SU-DHL-6 (cell line): Measurements from ENCODE around the gene ZSWIM5.

Experiments used
- H2AFZ ChIP-seq: fragments of 200-600 bp; sonication (generic); 2 replicates; pipeline ENCODE4 v1.6.1; 2014; ENCODE audit warnings: low read depth, mild to moderate bottlenecking, moderate library complexity, mixed read lengths, antibody characterized with exemption, low read length; ENCODE audit not compliant: severe bottlenecking
- H3F3A ChIP-seq: fragments of 200-600 bp; shearing (Covaris generic); 2 replicates; pipeline ENCODE4 v1.6.0; 2016; ENCODE audit warnings: antibody characterized with exemption, mild to moderate bottlenecking; ENCODE audit not compliant: insufficient read depth
- H3K27ac ChIP-seq: fragments of 200-600 bp; sonication (generic); 2 replicates; pipeline ENCODE4 v1.5.1; 2016; ENCODE audit warnings: low read depth, mild to moderate bottlenecking, low read length, moderate library complexity, mixed read lengths
- H3K27me3 ChIP-seq: fragments of 200-600 bp; sonication (generic), shearing (Covaris generic); 2 replicates; pipeline ENCODE4 v1.6.0; 2014; ENCODE audit warnings: mild to moderate bottlenecking, low read length
- H3K36me3 ChIP-seq: fragments of 200-600 bp; sonication (generic); 2 replicates; pipeline ENCODE4 v1.6.1; 2014; ENCODE audit warnings: mild to moderate bottlenecking, low read length, mixed read lengths
- H3K4me2 ChIP-seq: fragments of 300-600, 200-600 bp; shearing (Covaris generic), sonication (generic); 2 replicates; pipeline ENCODE4 v1.6.0; 2014; ENCODE audit warnings: low read length, low read depth, mild to moderate bottlenecking; ENCODE audit not compliant: poor library complexity, severe bottlenecking
- H3K4me3 ChIP-seq: fragments of 200-600 bp; sonication (generic); 2 replicates; pipeline ENCODE4 v1.5.1; 2014; ENCODE audit warnings: antibody characterized with exemption, low read length, mild to moderate bottlenecking, mixed read lengths; ENCODE audit not compliant: insufficient read depth, poor library complexity, severe bottlenecking
- H3K79me2 ChIP-seq: fragments of 200-600 bp; sonication (generic); 2 replicates; pipeline ENCODE4 v1.6.1; 2014; ENCODE audit warnings: mild to moderate bottlenecking, low read length, moderate library complexity; ENCODE audit not compliant: insufficient read depth
- H3K9ac ChIP-seq: fragments of 200-600 bp; sonication (generic); 2 replicates; pipeline ENCODE4 v1.7.0; 2014; ENCODE audit warnings: mild to moderate bottlenecking, low read length
- H3K9me2 ChIP-seq: fragments of 200-600 bp; sonication (generic); replicated peaks from 2 replicates; pipeline ENCODE4 v1.6.1; 2014; ENCODE audit warnings: low read length; ENCODE audit not compliant: insufficient read depth
- H3K9me3 ChIP-seq: fragments of 200-600 bp; sonication (generic); 2 replicates; pipeline ENCODE4 v1.6.1; 2014; ENCODE audit warnings: low read length, mixed read lengths; ENCODE audit not compliant: insufficient read depth
- H4K20me1 ChIP-seq: fragments of 200-600 bp; sonication (generic); 2 replicates; pipeline ENCODE4 v1.6.1; 2014; ENCODE audit warnings: low read depth, mild to moderate bottlenecking, antibody characterized with exemption, low read length, moderate library complexity, mixed read lengths
- EZH2phosphoT487 ChIP-seq: fragments of 200-600 bp; sonication (generic), shearing (Covaris generic); conservative IDR thresholded peaks from 2 replicates; pipeline ENCODE4 v1.6.1; 2018; ENCODE audit warnings: mild to moderate bottlenecking, antibody characterized with exemption, low read length, moderate library complexity, mixed read lengths
- TF ChIP-seq, protein P1 (sequence below): fragments of 200-600 bp; sonication (generic); IDR thresholded peaks from one replicate; pipeline ENCODE4 v1.5.1; 2017; ENCODE audit warnings: antibody characterized with exemption, mild to moderate bottlenecking, low read length, moderate library complexity; ENCODE audit not compliant: insufficient read depth, poor library complexity, severe bottlenecking

ZSWIM5 gene

DNA sequence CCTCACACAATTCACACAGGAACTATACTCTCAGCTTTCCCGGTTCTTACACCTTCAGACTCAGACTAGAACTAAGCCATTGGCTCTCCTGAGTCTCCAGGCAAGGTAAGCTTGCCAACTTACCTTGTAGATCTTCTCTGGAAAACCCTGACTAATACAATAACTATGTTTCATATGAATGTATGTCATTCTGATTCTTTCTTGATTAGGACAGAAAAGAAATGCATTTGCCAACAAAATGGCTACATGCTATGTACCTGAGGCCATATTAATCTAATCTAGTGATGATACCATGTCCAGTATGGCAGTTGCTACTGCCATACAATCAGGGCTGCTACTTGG, 9.8 kb upstream of the ZSWIM5 start:
- H3K9me2 ChIP-seq: no peaks in the 10 kb centered on the region
- TF ChIP-seq EZH2phosphoT487: no peak
- TF ChIP-seq, protein P1, sequence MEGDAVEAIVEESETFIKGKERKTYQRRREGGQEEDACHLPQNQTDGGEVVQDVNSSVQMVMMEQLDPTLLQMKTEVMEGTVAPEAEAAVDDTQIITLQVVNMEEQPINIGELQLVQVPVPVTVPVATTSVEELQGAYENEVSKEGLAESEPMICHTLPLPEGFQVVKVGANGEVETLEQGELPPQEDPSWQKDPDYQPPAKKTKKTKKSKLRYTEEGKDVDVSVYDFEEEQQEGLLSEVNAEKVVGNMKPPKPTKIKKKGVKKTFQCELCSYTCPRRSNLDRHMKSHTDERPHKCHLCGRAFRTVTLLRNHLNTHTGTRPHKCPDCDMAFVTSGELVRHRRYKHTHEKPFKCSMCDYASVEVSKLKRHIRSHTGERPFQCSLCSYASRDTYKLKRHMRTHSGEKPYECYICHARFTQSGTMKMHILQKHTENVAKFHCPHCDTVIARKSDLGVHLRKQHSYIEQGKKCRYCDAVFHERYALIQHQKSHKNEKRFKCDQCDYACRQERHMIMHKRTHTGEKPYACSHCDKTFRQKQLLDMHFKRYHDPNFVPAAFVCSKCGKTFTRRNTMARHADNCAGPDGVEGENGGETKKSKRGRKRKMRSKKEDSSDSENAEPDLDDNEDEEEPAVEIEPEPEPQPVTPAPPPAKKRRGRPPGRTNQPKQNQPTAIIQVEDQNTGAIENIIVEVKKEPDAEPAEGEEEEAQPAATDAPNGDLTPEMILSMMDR: no peak
- no peaks in the 10 kb centered on the region for H4K20me1 ChIP-seq
- H3F3A ChIP-seq: no peaks in the 10 kb centered on the region
- no peak overlapping the region for H3K4me2 ChIP-seq
- H2AFZ ChIP-seq: no peak overlapping the region
- no peak overlapping the region for H3K4me3 ChIP-seq
- 0 out of 2 replicates have a peak, but pooled peaks cover 4% of the 10 kb centered on the region for H3K27me3 ChIP-seq
- H3K9ac ChIP-seq: no peak overlapping the region
- H3K27ac ChIP-seq: no peak overlapping the region
- H3K9me3 ChIP-seq: no peaks in the 10 kb centered on the region
- no peaks in the 10 kb centered on the region for H3K36me3 ChIP-seq
- H3K79me2 ChIP-seq: no peaks in the 10 kb centered on the region

DNA sequence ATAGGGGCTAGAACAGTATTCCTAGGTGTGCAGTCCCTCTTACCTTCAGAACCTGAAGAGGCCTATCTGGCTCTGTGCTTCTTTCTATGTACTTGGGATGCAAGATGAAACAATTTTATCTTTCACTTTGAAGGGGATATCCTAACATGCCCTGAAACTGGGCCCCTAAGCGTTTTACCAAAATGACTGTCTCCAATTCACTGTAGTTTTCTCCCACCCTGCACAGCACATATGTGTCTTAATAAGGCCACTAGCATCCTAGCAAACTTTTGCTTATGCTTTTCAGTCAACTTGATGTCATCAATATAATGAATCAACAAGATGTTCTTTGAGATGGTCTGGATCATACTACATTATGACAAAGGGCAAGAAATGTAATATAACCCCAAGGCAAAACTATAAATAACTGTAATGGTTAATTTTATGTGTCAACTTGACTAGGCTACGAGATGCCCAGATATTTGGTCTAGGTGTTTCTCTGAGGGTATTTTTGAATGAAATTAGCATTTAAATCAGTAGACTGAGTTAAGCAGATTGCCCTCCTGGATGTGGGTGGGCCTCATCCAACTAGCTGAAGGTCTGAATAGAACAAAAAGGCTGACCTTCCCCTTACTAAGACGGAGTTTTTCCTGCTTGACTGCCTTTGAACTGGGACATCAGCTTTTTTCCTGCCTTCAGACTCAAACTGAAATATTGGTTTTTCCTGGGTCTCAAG, 9.2 kb upstream of the ZSWIM5 start:
- H3K27ac ChIP-seq: no peak overlapping the region
- H4K20me1 ChIP-seq: no peaks in the 10 kb centered on the region
- H3K36me3 ChIP-seq: no peaks in the 10 kb centered on the region
- H3K9ac ChIP-seq: no peak overlapping the region
- H3K9me3 ChIP-seq: no peaks in the 10 kb centered on the region
- TF ChIP-seq, protein P1: no peak
- TF ChIP-seq EZH2phosphoT487: no peak
- no peak overlapping the region for H2AFZ ChIP-seq
- no peaks in the 10 kb centered on the region for H3F3A ChIP-seq
- H3K79me2 ChIP-seq: no peaks in the 10 kb centered on the region
- no peak overlapping the region for H3K4me3 ChIP-seq
- 0 out of 2 replicates have a peak, but pooled peaks cover 4% of the 10 kb centered on the region for H3K27me3 ChIP-seq
- no peak overlapping the region for H3K4me2 ChIP-seq
- H3K9me2 ChIP-seq: no peaks in the 10 kb centered on the region

DNA sequence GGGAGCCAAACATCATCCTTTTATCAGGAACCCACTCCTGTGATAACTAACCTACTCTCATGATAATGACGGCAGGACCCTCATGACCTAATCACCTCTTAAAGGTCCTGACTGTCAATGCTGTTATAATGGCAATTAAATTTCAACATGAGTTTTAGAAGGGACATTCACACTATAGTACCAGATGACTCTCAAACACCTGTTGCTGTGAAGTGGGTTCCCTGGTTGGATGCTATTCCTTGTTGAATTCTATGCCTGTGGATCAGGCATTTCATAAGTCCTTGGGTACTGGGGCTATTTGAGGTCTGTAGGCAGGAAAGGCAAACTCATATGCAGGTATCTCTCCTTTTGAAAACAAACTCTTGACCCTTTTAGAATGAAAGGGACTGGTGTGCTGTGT, 7.5 kb upstream of the ZSWIM5 start:
- Histone ChIP-seq H3K27me3 (0 out of 2 replicates have a peak, but pooled peaks cover 4% of the 10 kb centered on the region), H3K79me2 (no peaks in the 10 kb centered on the region), H3K27ac (no peak overlapping the region), H2AFZ (no peak overlapping the region), H3K4me2 (no peak overlapping the region), H3K4me3 (no peak overlapping the region), H4K20me1 (no peaks in the 10 kb centered on the region), H3K9ac (no peak overlapping the region), H3K9me2 (no peaks in the 10 kb centered on the region), H3K36me3 (no peaks in the 10 kb centered on the region), H3F3A (no peaks in the 10 kb centered on the region), H3K9me3 (no peaks in the 10 kb centered on the region)
- TF ChIP-seq, protein P1: no peak
- no peak for TF ChIP-seq EZH2phosphoT487
